Natural killer cell (primary cell): Measurements from ENCODE around the gene TMEM222. TPM values are rescaled to one million over a fixed set of nuclear protein-coding genes. Genes with fewer than 3 reads are reported as not detected.

Source experiments
- ATAC-seq, 3 donors: fragments of 150-1000 bp in 2 of 3; fragments of 200-7000 bp in 1 of 3; cut with Tn5 transposase; 1 replicate in 1 of 3; 2 replicates in 2 of 3; pipeline ENCODE4 v1.10.0; 2021; ENCODE audit warnings: mild to moderate bottlenecking in 2 of 3, moderate library complexity in 2 of 3
- DNase-seq, 2 donors: peaks; one replicate each; pipeline versions ENCODE4 v3.0.0 to v3.0.0-alpha.2; 2013 to 2021; ENCODE audit warnings: mixed read lengths in 1 of 2
- H3K27ac ChIP-seq: one replicate; pipeline ENCODE4 v1.5.1; 2013; ENCODE audit warnings: mild to moderate bottlenecking, low read length
- H3K27me3 ChIP-seq: one replicate; pipeline ENCODE4 v1.6.1; 2013; ENCODE audit warnings: low read length; ENCODE audit not compliant: control insufficient read depth, insufficient read depth
- H3K36me3 ChIP-seq: one replicate; pipeline ENCODE4 v1.6.1; 2013; ENCODE audit warnings: low read length; ENCODE audit not compliant: control insufficient read depth, insufficient read depth
- H3K4me1 ChIP-seq: one replicate; pipeline ENCODE4 v1.6.1; 2013; ENCODE audit warnings: low read length; ENCODE audit not compliant: control insufficient read depth, insufficient read depth
- H3K4me3 ChIP-seq: one replicate; pipeline ENCODE4 v1.5.1; 2013; ENCODE audit warnings: low read length
- H3K9me3 ChIP-seq: one replicate; pipeline ENCODE4 v1.6.1; 2013; ENCODE audit warnings: low read length; ENCODE audit not compliant: control insufficient read depth, insufficient read depth
- H3K27ac Mint-ChIP-seq, 2 donors: one replicate each; pipeline ENCODE4 v1.8.0; 2022; ENCODE audit warnings: mild to moderate bottlenecking in 2 of 2, mixed read lengths in 2 of 2, moderate library complexity in 1 of 2
- H3K27me3 Mint-ChIP-seq, 2 donors: one replicate each; pipeline ENCODE4 v1.8.0; 2022; ENCODE audit warnings: low read depth in 2 of 2, mixed read lengths in 2 of 2
- H3K36me3 Mint-ChIP-seq: one replicate; pipeline ENCODE4 v1.8.0; 2022; ENCODE audit warnings: mixed read lengths
- H3K4me1 Mint-ChIP-seq, 2 donors: one replicate each; pipeline ENCODE4 v1.8.0; 2022; ENCODE audit warnings: mixed read lengths in 2 of 2
- H3K4me3 Mint-ChIP-seq: one replicate; pipeline ENCODE4 v1.8.0; 2022; ENCODE audit warnings: mild to moderate bottlenecking, moderate library complexity, mixed read lengths
- H3K9me3 Mint-ChIP-seq, 2 donors: one replicate each; pipeline ENCODE4 v1.8.0; 2022; ENCODE audit warnings: mixed read lengths in 2 of 2
- CTCF ChIP-seq: fragments of 200-600 bp; IDR thresholded peaks from one replicate; pipeline ENCODE4 v1.8.0; 2022; ENCODE audit warnings: antibody characterized with exemption
- WGBS: methylation state at CpG from one replicate; pipeline ENCODE4 v1.1.7; 2013; ENCODE audit warnings: missing lambda C conversion rate; ENCODE audit not compliant: insufficient coverage; 5-methylcytosine and 5-hydroxymethylcytosine counted together
- intact Hi-C: fragments of 100-400 bp; cut with micrococcal nuclease; formaldehyde crosslinking; loops from one replicate; pipeline ENCODE4 v1.14.2; 2022
- total RNA-seq, 4 donors: library from RNA; stranded (reverse); fragments of 120-200 nt in 1 of 4; gene quantifications; one replicate each; pipeline versions ENCODE4 v1.2.3 to v1.2.4, GENCODE V29; 2013 to 2022

Gene TMEM222
- total RNA-seq, 3 donors from 2014 or later (not counting 1 experiment from before 2014, with no cell fraction given), result 34.9 to 41.2 (median 37.3) TPM

DNA sequence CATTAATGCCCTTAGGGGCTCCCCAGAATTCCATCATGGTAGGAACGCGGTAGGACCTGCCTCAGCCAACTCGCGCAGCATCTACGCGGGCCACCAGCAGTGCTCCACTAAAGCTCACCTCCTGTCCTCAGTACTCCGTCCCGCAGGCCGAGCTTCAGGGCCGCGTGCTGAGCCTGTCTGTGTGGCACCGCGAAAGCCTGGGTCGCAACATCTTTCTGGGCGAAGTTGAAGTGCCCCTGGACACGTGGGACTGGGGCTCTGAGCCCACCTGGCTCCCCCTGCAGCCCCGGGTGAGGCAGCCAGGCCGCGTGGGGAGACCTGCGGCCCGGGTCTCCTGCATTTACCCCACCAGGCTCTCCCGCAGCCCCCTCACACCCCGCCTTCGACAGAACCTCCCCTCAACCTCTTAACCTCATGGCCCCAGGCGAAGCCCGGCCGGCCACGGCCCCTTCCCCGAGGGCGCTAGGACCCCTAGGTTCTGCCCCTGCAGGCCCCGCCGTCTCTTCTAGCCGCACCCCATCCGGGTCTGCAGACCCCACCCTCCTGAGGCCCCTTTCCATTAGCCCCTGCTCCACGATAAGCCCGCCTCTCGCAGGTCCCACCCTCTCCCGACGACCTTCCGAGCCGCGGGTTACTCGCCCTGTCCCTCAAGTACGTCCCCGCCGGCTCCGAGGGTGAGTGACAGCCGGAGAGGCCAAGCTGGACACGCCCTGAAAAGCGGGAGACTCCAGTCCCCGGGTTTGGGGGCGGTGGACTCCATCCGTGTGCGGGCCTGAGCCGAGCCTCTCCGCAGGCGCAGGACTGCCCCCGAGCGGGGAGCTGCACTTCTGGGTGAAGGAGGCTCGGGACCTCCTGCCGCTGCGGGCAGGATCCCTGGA, 28.9 kb downstream of the TMEM222 start:
- 95% methylated on average over 62 of the region's 62 CpGs for WGBS
- Mint-ChIP-seq H3K27me3 (no peaks in the 10 kb centered on the region), H3K9me3 (no peaks in the 10 kb centered on the region), H3K27ac (no peak overlapping the region), H3K36me3 (no peaks in the 10 kb centered on the region), H3K4me1 (peaks cover 21 to 27% of the 10 kb centered on the region in 2 donors), H3K4me3 (no peak overlapping the region)
- no peak for TF ChIP-seq CTCF
- intact Hi-C loops, result no loop called here
- DNase-seq, result no peak
- H3K4me3 ChIP-seq, result no peak overlapping the region
- no peak overlapping the region for H3K27ac ChIP-seq
- H3K4me1 ChIP-seq, result peaks cover 23% of the 10 kb centered on the region
- peaks cover 40% of the 10 kb centered on the region for H3K36me3 ChIP-seq
- ATAC-seq, result no peak
- H3K27me3 ChIP-seq, result no peaks in the 10 kb centered on the region
- H3K9me3 ChIP-seq, result no peaks in the 10 kb centered on the region

DNA sequence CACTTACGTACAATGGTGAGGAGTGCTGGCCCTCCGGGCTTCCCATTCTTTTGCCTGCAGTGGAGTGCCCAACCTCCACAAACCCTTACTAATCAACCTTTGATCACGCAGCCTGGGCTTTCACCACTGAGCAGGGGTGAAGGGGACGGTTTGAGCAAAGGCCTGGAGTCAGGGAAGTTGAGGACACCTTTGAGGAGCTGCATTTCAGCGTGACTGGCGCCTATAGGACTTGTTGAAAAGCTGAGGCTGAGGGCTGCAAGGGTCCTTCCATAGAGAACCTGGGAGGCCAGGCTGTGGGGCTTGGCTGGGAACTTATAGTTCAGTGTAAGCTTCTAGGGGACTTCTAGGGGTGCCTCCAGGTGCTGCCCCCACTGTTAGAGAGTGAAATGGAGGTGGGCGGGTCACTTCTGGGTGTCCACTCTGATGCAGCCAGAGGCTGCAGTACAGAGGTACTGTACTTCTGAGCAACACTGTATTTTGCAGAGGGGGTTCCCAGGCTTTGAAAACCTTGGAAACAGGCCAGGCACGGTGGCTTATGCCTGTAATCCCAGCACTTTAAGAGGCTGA, 29.7 kb downstream of the TMEM222 start:
- ATAC-seq, result no peak
- no peak for TF ChIP-seq CTCF
- H3K27me3 Mint-ChIP-seq, result no peaks in the 10 kb centered on the region
- H3K4me3 Mint-ChIP-seq, result no peak overlapping the region
- Histone ChIP-seq H3K27ac (no peak overlapping the region), H3K4me3 (no peak overlapping the region), H3K9me3 (no peaks in the 10 kb centered on the region), H3K36me3 (peaks cover 33% of the 10 kb centered on the region), H3K4me1 (peaks cover 31% of the 10 kb centered on the region), H3K27me3 (no peaks in the 10 kb centered on the region)
- H3K9me3 Mint-ChIP-seq, result no peaks in the 10 kb centered on the region
- H3K4me1 Mint-ChIP-seq, result peaks cover 16 to 27% of the 10 kb centered on the region in 2 donors
- intact Hi-C loops, result no loop called here
- WGBS, result 93% methylated on average over 8 of the region's 8 CpGs
- H3K27ac Mint-ChIP-seq, result no peak overlapping the region
- DNase-seq, result no peak
- H3K36me3 Mint-ChIP-seq, result no peaks in the 10 kb centered on the region

DNA sequence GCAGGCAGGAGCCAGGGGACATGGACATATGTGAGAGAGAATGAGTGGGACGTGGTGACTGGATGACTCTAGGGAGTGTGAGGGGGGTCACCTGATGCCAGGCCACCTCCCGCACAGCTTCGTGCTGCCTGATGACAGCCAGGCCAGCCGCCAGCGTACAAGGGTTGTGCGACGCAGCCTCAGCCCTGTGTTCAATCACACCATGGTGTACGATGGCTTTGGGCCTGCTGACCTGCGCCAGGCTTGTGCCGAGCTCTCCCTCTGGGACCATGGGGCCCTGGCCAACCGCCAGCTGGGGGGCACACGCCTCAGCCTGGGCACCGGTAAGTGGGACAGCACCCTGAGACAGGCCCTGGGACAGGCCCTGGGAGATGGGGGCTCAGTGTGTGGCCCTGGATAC, 31.2 kb downstream of the TMEM222 start:
- H3K4me3 ChIP-seq, result no peak overlapping the region
- peaks cover 23% of the 10 kb centered on the region for H3K36me3 ChIP-seq
- no peaks in the 10 kb centered on the region for H3K9me3 Mint-ChIP-seq
- H3K36me3 Mint-ChIP-seq, result no peaks in the 10 kb centered on the region
- no peaks in the 10 kb centered on the region for H3K9me3 ChIP-seq
- no peaks in the 10 kb centered on the region for H3K27me3 Mint-ChIP-seq
- H3K4me1 Mint-ChIP-seq, result peaks cover 13 to 23% of the 10 kb centered on the region in 2 donors
- peaks cover 46% of the 10 kb centered on the region for H3K4me1 ChIP-seq
- H3K27me3 ChIP-seq, result no peaks in the 10 kb centered on the region
- no peak overlapping the region for H3K27ac Mint-ChIP-seq
- no peak for TF ChIP-seq CTCF
- no peak overlapping the region for H3K4me3 Mint-ChIP-seq
- no peak overlapping the region for H3K27ac ChIP-seq
- WGBS, result 97% methylated on average over 13 of the region's 13 CpGs
- DNase-seq (no peak), ATAC-seq (no peak)
- intact Hi-C loops, result no loop called here
